ENCODE results near the gene B3GALT6.
"Not testable (repeated sequence)": the region's sequence is repeated elsewhere in the genome, so short reads cannot be mapped to it uniquely, and the experiment has no call there.

Gene B3GALT6
- total RNA-seq: 7.6 to 47.4 (median 18.8) reads per million in 17 experiments

GRCh38 chr1:1232208-1232795 is at the start of gene B3GALT6:
Gene B3GALT6, plus strand, starts transcription at chr1:1232237. Its CDS starts 42 bp downstream, at chr1:1232279.
- peak in 2 of 4 experiments; percentile 79 to 86 for DNase-seq

- peak in 2 of 4 experiments; percentile 2 to 36 for DNase-seq
Observed at GRCh38 chr1:1182491-1183220, 49.4 kb upstream of the B3GALT6 start.

GRCh38 chr1:1183221-1183747 is 48.8 kb upstream of the B3GALT6 start:
- DNase-seq: no peak

GRCh38 chr1:1183833-1184775 is 47.9 kb upstream of the B3GALT6 start:
- no peak for DNase-seq

- no peak for DNase-seq
Observed at GRCh38 chr1:1185101-1185765, 46.8 kb upstream of the B3GALT6 start.

- no peak for DNase-seq
Observed at GRCh38 chr1:1187938-1188337, 44.1 kb upstream of the B3GALT6 start.

- peak; percentile 50 to 87 (median 78) for DNase-seq
Observed at GRCh38 chr1:1189111-1189510, 42.9 kb upstream of the B3GALT6 start.

GRCh38 chr1:1191734-1192133 is 40.3 kb upstream of the B3GALT6 start:
- no peak for DNase-seq

- no peak for DNase-seq
Observed at GRCh38 chr1:1194723-1195122, 37.3 kb upstream of the B3GALT6 start.

- not testable (repeated sequence) for DNase-seq
Observed at GRCh38 chr1:1195726-1196125, 36.3 kb upstream of the B3GALT6 start.

- no peak for DNase-seq
Observed at GRCh38 chr1:1196431-1197187, 35.4 kb upstream of the B3GALT6 start.

GRCh38 chr1:1197188-1197500 is 34.9 kb upstream of the B3GALT6 start:
- DNase-seq: no peak

- no peak for DNase-seq
Observed at GRCh38 chr1:1197551-1198422, 34.2 kb upstream of the B3GALT6 start.

- no peak for DNase-seq
Observed at GRCh38 chr1:1198423-1199140, 33.5 kb upstream of the B3GALT6 start.

- DNase-seq: no peak
Observed at GRCh38 chr1:1199141-1199960, 32.7 kb upstream of the B3GALT6 start.

- no peak for DNase-seq
Observed at GRCh38 chr1:1199961-1200875, 31.8 kb upstream of the B3GALT6 start.

GRCh38 chr1:1200876-1201810 is 30.9 kb upstream of the B3GALT6 start:
- DNase-seq: peak; percentile 69 to 91 (median 79)
